T-helper 1 cell treated with Interleukin-12 subunit alpha and Interleukin-12 subunit beta and Interleukin-4 antibody, amounts not matched to agents 30 μg/mL and 1 μg/mL, for 36 hours (primary cell): ENCODE results near the gene ARMCX4.

Source experiments
- H3K27ac Mint-ChIP-seq: one replicate; pipeline ENCODE4 v1.8.0; 2021; ENCODE audit warnings: mild to moderate bottlenecking, mixed read lengths
- H3K27me3 Mint-ChIP-seq: one replicate; pipeline ENCODE4 v1.8.0; 2021; ENCODE audit warnings: low read depth, mixed read lengths
- H3K36me3 Mint-ChIP-seq: one replicate; pipeline ENCODE4 v1.8.0; 2021; ENCODE audit warnings: low read depth, mixed read lengths
- H3K4me1 Mint-ChIP-seq: one replicate; pipeline ENCODE4 v1.8.0; 2021; ENCODE audit warnings: low read depth, mixed read lengths
- H3K4me3 Mint-ChIP-seq: one replicate; pipeline ENCODE4 v1.8.0; 2021; ENCODE audit warnings: mild to moderate bottlenecking, moderate library complexity, mixed read lengths
- H3K9me3 Mint-ChIP-seq: one replicate; pipeline ENCODE4 v1.8.0; 2021; ENCODE audit warnings: mixed read lengths

The ARMCX4 gene

GRCh38 chrX:101507372-101507771 lies 22.1 kb downstream of the ARMCX4 start:
- Mint-ChIP-seq H3K9me3 (peaks cover 3% of the 10 kb centered on the region), H3K27ac (no peak overlapping the region), H3K4me1 (no peaks in the 10 kb centered on the region)

GRCh38 chrX:101507986-101508385 lies 22.7 kb downstream of the ARMCX4 start:
- no peaks in the 10 kb centered on the region for H3K36me3 Mint-ChIP-seq
- H3K27ac Mint-ChIP-seq, result no peak overlapping the region
- H3K9me3 Mint-ChIP-seq, result peaks cover 3% of the 10 kb centered on the region
- no peaks in the 10 kb centered on the region for H3K4me1 Mint-ChIP-seq
- no peak overlapping the region for H3K4me3 Mint-ChIP-seq
- H3K27me3 Mint-ChIP-seq, result no peaks in the 10 kb centered on the region

More at GRCh38 chrX:101507372-101507771, 22.1 kb downstream of the ARMCX4 start:
- Mint-ChIP-seq H3K36me3 (no peaks in the 10 kb centered on the region), H3K4me3 (no peak overlapping the region), H3K27me3 (no peaks in the 10 kb centered on the region)

DNA sequence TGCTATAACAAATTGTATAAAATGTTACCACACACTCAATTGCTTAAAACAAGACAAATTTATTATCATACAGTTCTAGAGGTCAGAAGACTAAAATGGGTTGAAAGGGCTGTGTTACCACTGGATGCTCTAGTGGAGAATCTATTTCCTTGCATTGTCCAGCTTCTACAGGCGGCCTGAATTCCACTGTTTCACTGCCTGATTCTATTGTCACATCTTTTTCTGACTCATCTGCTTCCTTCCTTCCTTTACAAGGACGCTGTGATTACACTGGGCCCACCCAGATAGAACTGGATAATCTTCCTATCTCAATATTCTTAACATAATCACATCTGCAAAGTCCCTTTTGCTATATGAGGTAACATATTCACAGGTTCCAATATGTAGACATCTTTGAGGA lies 45.7 kb downstream of the ARMCX4 start:
- H3K36me3 Mint-ChIP-seq, result no peaks in the 10 kb centered on the region

More for the DNA sequence above, 45.7 kb downstream of the ARMCX4 start:
- H3K4me1 Mint-ChIP-seq, result no peaks in the 10 kb centered on the region
- no peaks in the 10 kb centered on the region for H3K27me3 Mint-ChIP-seq
- no peak overlapping the region for H3K4me3 Mint-ChIP-seq
- H3K9me3 Mint-ChIP-seq, result peaks cover 7% of the 10 kb centered on the region
- H3K27ac Mint-ChIP-seq, result no peak overlapping the region
